HepG2 (cell line): ENCODE results near the gene FAM219B. TPM values are rescaled to one million over a fixed set of nuclear protein-coding genes. Genes with fewer than 3 reads are reported as not detected.
A peak's percentile ranks its signal among the peaks of the same experiment; 100 is the strongest.

Experiments
- ATAC-seq: fragments of 200-7000 bp; cut with Tn5 transposase; 3 replicates; pipeline ENCODE4 v1.9.1; 2020; ENCODE audit warnings: mild to moderate bottlenecking, moderate library complexity
- BruUV-seq: library from RNA; stranded (reverse); fragments of 400-500 nt; replicated peaks from 2 replicates; lab custom pipeline; 2021; lab: Mats Ljungman, UMichigan
- CTCF ChIA-PET: fragments of 300-600 bp; formaldehyde crosslinking; extraction: SDS; loops from one replicate; lab custom pipeline; 2021; ENCODE audit warnings: low total read pairs, inconsistent platforms, low intra/inter-chr PET ratio; lab: Yijun Ruan, JAX
- POLR2A ChIA-PET: fragments of 350-600 bp; sonication (Branson Sonifier 250); formaldehyde crosslinking; loops from one replicate; lab custom pipeline; 2020; ENCODE audit warnings: antibody characterized with exemption, inconsistent platforms; lab: Yijun Ruan, JAX
- DNase-seq: peaks from one replicate; pipeline ENCODE4 v3.0.0-alpha.2; 2015; ENCODE audit warnings: low spot score
- FAIRE-seq: peaks from 3 replicates; lab custom pipeline; 2011; peaks lifted over from hg19 to GRCh38; lab: Jason Lieb, UNC
- H2AFZ ChIP-seq: one replicate; pipeline ENCODE4 v1.6.1; 2011; ENCODE audit warnings: low read length, inconsistent platforms
- H3K27ac ChIP-seq: fragments of 300-600 bp; 3 replicates; pipeline ENCODE4 v1.8.0; 2011; ENCODE audit warnings: mixed run types, mild to moderate bottlenecking, mixed read lengths, low read length, inconsistent platforms; ENCODE audit not compliant: insufficient read depth; ENCODE audit errors: extremely low read length
- H3K27me3 ChIP-seq, 2 experiments: fragments of 200-600 bp in 1 of 2; 2 replicates in 1 of 2; 3 replicates in 1 of 2; pipeline versions ENCODE4 v1.6.0 to v1.8.0; 2011; ENCODE audit warnings: low read length in 2 of 2, mild to moderate bottlenecking in 2 of 2, moderate library complexity in 2 of 2, inconsistent platforms in 1 of 2; ENCODE audit not compliant: insufficient read depth in 2 of 2, control insufficient read depth in 1 of 2
- H3K36me3 ChIP-seq, 2 experiments: fragments of 200-600 bp in 1 of 2; replicated peaks in 1 of 2; 2 replicates in 1 of 2; 3 replicates in 1 of 2; pipeline versions ENCODE4 v1.5.1 to v1.8.0; 2011; ENCODE audit warnings: low read length in 2 of 2, inconsistent platforms in 1 of 2; ENCODE audit not compliant: insufficient read depth in 2 of 2, control insufficient read depth in 1 of 2
- H3K4me1 ChIP-seq: 2 replicates; pipeline ENCODE4 v1.5.1; 2012; ENCODE audit warnings: low read length, inconsistent platforms; ENCODE audit not compliant: insufficient read depth
- H3K4me2 ChIP-seq: 2 replicates; pipeline ENCODE4 v1.6.0; 2011; ENCODE audit warnings: low read depth, low read length, inconsistent platforms
- H3K4me3 ChIP-seq, 3 experiments: fragments of 200-600 bp in 1 of 3; sonication (generic), shearing (Covaris generic) in 1 of 3; replicated peaks in 1 of 3; 2 replicates each; pipeline ENCODE4 v1.5.1; 2011 to 2016; ENCODE audit warnings: low read length in 3 of 3, inconsistent platforms in 2 of 3, low read depth in 2 of 3, mild to moderate bottlenecking in 2 of 3, control low read depth in 1 of 3, mixed read lengths in 1 of 3; ENCODE audit not compliant: insufficient read depth in 1 of 3
- H3K79me2 ChIP-seq: one replicate; pipeline ENCODE4 v1.6.1; 2011; ENCODE audit warnings: low read length, inconsistent platforms; ENCODE audit not compliant: insufficient read depth
- H3K9ac ChIP-seq: 2 replicates; pipeline ENCODE4 v1.6.0; 2011; ENCODE audit warnings: mild to moderate bottlenecking, low read depth, low read length, inconsistent platforms; ENCODE audit not compliant: insufficient read depth
- H3K9me3 ChIP-seq: 2 replicates; pipeline ENCODE4 v1.5.1; 2012; ENCODE audit warnings: mild to moderate bottlenecking, low read length
- H4K20me1 ChIP-seq: 2 replicates; pipeline ENCODE4 v1.6.0; 2011; ENCODE audit warnings: inconsistent platforms, mild to moderate bottlenecking, low read length, moderate library complexity; ENCODE audit not compliant: insufficient read depth
- HOXA3 ChIP-seq: sonication (generic); formaldehyde crosslinking; IDR thresholded peaks from 2 replicates; pipeline ENCODE4 v1.5.0; 2020; ENCODE audit warnings: missing genetic modification reagents
- IRF2 ChIP-seq: IDR thresholded peaks from 2 replicates; pipeline ENCODE4 v1.6.1; 2018; ENCODE audit warnings: missing genetic modification reagents, missing compliant biosample characterization
- PAWR ChIP-seq: sonication (generic); formaldehyde crosslinking; IDR thresholded peaks from 2 replicates; pipeline ENCODE4 v1.4.0; 2020; ENCODE audit warnings: missing genetic modification reagents, mild to moderate bottlenecking, borderline replicate concordance
- SATB2 ChIP-seq: sonication (generic); formaldehyde crosslinking; IDR thresholded peaks from 2 replicates; pipeline ENCODE4 v1.5.0; 2020; ENCODE audit warnings: missing genetic modification reagents
- SOX5 ChIP-seq: IDR thresholded peaks from 2 replicates; pipeline ENCODE4 v1.6.1; 2016; ENCODE audit warnings: borderline replicate concordance
- TBX2 ChIP-seq: sonication (generic); formaldehyde crosslinking; IDR thresholded peaks from 2 replicates; pipeline ENCODE4 v1.5.0; 2020; ENCODE audit warnings: missing genetic modification reagents, mild to moderate bottlenecking, borderline replicate concordance
- TGIF2 ChIP-seq: IDR thresholded peaks from 2 replicates; pipeline ENCODE4 v1.6.1; 2016; ENCODE audit warnings: control low read depth, missing compliant biosample characterization
- THAP11 ChIP-seq: IDR thresholded peaks from 2 replicates; pipeline ENCODE4 v1.6.1; 2016; ENCODE audit warnings: missing biosample characterization, missing genetic modification reagents
- TRIM24 ChIP-seq: sonication (generic); formaldehyde crosslinking; IDR thresholded peaks from 2 replicates; pipeline ENCODE4 v1.8.0; 2022; ENCODE audit warnings: mild to moderate bottlenecking, missing genetic modification reagents
- U2AF1 ChIP-seq: fragments of 200-400 bp; formaldehyde crosslinking; optimal IDR thresholded peaks from 2 replicates; pipeline ENCODE3; 2017; ENCODE audit warnings: mild to moderate bottlenecking, low read depth, low read length
- WIZ ChIP-seq: sonication (generic); formaldehyde crosslinking; IDR thresholded peaks from 2 replicates; pipeline ENCODE4 v1.5.1; 2020; ENCODE audit warnings: mild to moderate bottlenecking, missing genetic modification reagents
- YY1 ChIP-seq: IDR thresholded peaks from 2 replicates; pipeline ENCODE4 v1.6.1; 2011; ENCODE audit warnings: low read length, low read depth, moderate library complexity, mild to moderate bottlenecking; ENCODE audit not compliant: insufficient read depth, insufficient replicate concordance
- ZFP36L1 ChIP-seq: sonication (generic); formaldehyde crosslinking; IDR thresholded peaks from 2 replicates; pipeline ENCODE4 v1.8.0; 2022; ENCODE audit warnings: mild to moderate bottlenecking, missing genetic modification reagents, moderate library complexity
- ZNF160 ChIP-seq: sonication (generic); formaldehyde crosslinking; IDR thresholded peaks from 2 replicates; pipeline ENCODE4 v1.8.0; 2022; ENCODE audit warnings: mild to moderate bottlenecking, inconsistent platforms, missing genetic modification reagents
- ZNF207 ChIP-seq: fragments of 450-650 bp; IDR thresholded peaks from 2 replicates; pipeline ENCODE4 v1.6.1; 2016; ENCODE audit warnings: antibody characterized with exemption, borderline replicate concordance
- ZNF230 ChIP-seq: sonication (generic); formaldehyde crosslinking; IDR thresholded peaks from 2 replicates; pipeline ENCODE4 v1.4.0; 2020; ENCODE audit warnings: mild to moderate bottlenecking, missing genetic modification reagents
- ZNF441 ChIP-seq: sonication (generic); formaldehyde crosslinking; IDR thresholded peaks from 2 replicates; pipeline ENCODE4 v1.7.0; 2021; ENCODE audit warnings: missing genetic modification reagents, borderline replicate concordance
- ZNF598 ChIP-seq: sonication (generic); formaldehyde crosslinking; IDR thresholded peaks from 2 replicates; pipeline ENCODE4 v1.5.1; 2020; ENCODE audit warnings: mild to moderate bottlenecking, missing genetic modification reagents, borderline replicate concordance
- ZNF749 ChIP-seq: sonication (generic); formaldehyde crosslinking; IDR thresholded peaks from 2 replicates; pipeline ENCODE4 v1.8.0; 2022; ENCODE audit warnings: mild to moderate bottlenecking, missing genetic modification reagents, moderate library complexity, borderline replicate concordance
- ZNF772 ChIP-seq: sonication (generic); formaldehyde crosslinking; IDR thresholded peaks from 2 replicates; pipeline ENCODE4 v1.5.0; 2020; ENCODE audit warnings: mild to moderate bottlenecking, missing genetic modification reagents
- WGBS: methylation state at CpG from one replicate; pipeline ENCODE4 v1.1.6; 2017; ENCODE audit warnings: low lambda C conversion rate; 5-methylcytosine and 5-hydroxymethylcytosine counted together
- in situ Hi-C: cut with HindIII; loops from 2 replicates; pipeline ENCODE4 v1.10.0; 2017; ENCODE audit warnings: low pct_unique_long_range_greater_than_20kb; ENCODE audit not compliant: extremely low pct_ligation_motif_present
- intact Hi-C: fragments of 100-400 bp; cut with micrococcal nuclease; formaldehyde crosslinking; loops from one replicate; pipeline ENCODE4 v1.10.0; 2022; ENCODE audit not compliant: unreplicated experiment
- polyA plus RNA-seq, 8 experiments: library from polyadenylated mRNA; depleted of rRNA in 3 of 8; stranded (reverse) in 7 of 8; unstranded in 1 of 8; fragments of >200 nt; fragmentation: Illumina TruSeq in 4 of 8; extraction: Trizol in 4 of 8; gene quantifications; 2 replicates each; pipeline versions ENCODE4 v1.2.1 to v1.2.3, GENCODE V29; 2011 to 2016; ENCODE audit warnings: low read depth in 4 of 8, missing spikeins in 1 of 8, mixed read lengths in 1 of 8; ENCODE audit not compliant: insufficient read depth in 1 of 8
- total RNA-seq, 5 experiments: library from RNA; depleted of rRNA; stranded (reverse); fragments of >200 nt; fragmentation: Illumina TruSeq; extraction: Trizol; gene quantifications; 2 replicates each; pipeline ENCODE4 v1.2.3, GENCODE V29; 2016; ENCODE audit warnings: low read depth in 1 of 5
- TF ChIP-seq, protein P1 (sequence below): sonication (generic); formaldehyde crosslinking; IDR thresholded peaks from 2 replicates; pipeline ENCODE4 v1.8.0; 2022; ENCODE audit warnings: mild to moderate bottlenecking, missing genetic modification reagents, moderate library complexity
- TF ChIP-seq, protein P2 (sequence below): sonication (generic); formaldehyde crosslinking; IDR thresholded peaks from 2 replicates; pipeline ENCODE4 v1.5.1; 2020; ENCODE audit warnings: missing genetic modification reagents, mild to moderate bottlenecking, borderline replicate concordance
- TF ChIP-seq, protein P3 (sequence below): sonication (generic); formaldehyde crosslinking; IDR thresholded peaks from 2 replicates; pipeline ENCODE4 v1.5.0; 2020; ENCODE audit warnings: missing genetic modification reagents

The FAM219B gene
- total and polyA plus RNA-seq, 2 of the 13 experiments (the other 11 are each of a cell fraction or from before 2014, with no cell fraction given): 36.6 to 50.2 TPM

DNA sequence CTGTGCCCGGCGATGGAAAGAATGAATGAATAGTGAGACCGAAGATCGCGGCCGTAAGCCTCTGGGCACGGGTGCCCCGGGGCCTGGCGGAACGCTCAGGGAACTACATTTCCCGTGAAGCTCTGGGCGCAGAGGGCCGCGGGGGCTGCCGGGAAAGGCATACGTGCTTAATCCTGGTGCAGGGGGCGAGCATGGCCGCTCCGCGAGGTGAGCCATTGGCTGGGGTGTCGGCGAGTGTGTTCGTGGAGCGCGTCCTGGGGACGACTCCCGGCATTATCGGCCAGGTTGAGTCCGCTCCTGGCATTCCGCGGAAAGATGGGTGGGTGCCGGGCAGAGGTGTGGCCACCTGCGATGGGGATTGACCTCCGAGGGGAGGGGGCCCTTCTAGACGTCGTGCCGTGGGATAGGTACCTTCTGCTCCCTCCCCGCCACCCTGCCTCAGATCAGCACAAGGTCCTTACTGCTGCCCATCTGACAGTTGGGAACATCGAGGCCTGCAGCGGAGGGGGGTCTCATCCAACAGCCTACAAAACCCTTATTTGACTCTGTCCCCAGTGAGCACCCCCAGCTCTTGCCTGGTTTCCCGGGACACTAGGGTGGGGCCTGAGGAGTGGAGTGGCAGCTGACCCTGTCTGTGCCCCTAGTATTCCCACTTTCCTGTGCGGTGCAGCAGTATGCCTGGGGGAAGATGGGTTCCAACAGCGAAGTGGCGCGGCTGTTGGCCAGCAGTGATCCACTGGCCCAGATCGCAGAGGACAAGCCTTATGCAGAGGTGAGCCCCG, 16.6 kb downstream of the FAM219B start, which contains the start of gene MPI:
MPI (plus strand) TSS at position 160 of the 782 bp plus-strand sequence; CDS start at position 192, 32 bp downstream.
- Histone ChIP-seq H3K4me3 (peak within 1 kb of the TSS; percentile 73 to 99 (median 94)), H3K4me2 (peak within 1 kb of the TSS; percentile 84), H3K9ac (peak within 1 kb of the TSS; percentile 95), H3K79me2 (peaks cover 11% of the 10 kb centered on the region), H3K27ac (peak within 1 kb of the TSS; percentile 70), H2AFZ (peak within 1 kb of the TSS; percentile 78), H3K27me3 (no peaks in the 10 kb centered on the region; a peak in 1 of 5 replicates), H4K20me1 (no peaks in the 10 kb centered on the region; the same call in 1 of the 2 replicates), H3K36me3 (peaks cover 11 to 15% of the 10 kb centered on the region in 2 experiments; a peak in 4 of 5 replicates), H3K9me3 (no peaks in the 10 kb centered on the region), H3K4me1 (peaks cover 31% of the 10 kb centered on the region)
- DNase-seq (peak; percentile 75), ATAC-seq (peak; percentile 96), FAIRE-seq (peak; percentile 32)
- CTCF ChIA-PET: no interaction called here
- TSS peak; percentile 84 for BruUV-seq
- WGBS: 0% methylated on average over 7 of the region's 47 CpGs
- in situ Hi-C loops: no loop called here
- POLR2A ChIA-PET: interaction anchor here (1.0 to 3.3 kb wide), 9 partner anchors 8 to 71 kb away, joined by 3 to 23 read pairs (median 4); partner anchors contain the start of genes FAM219B and SCAMP2
- intact Hi-C loops: no loop called here
- TF ChIP-seq TBX2 (CRISPR knock-in tag) (peak; percentile 75), ZNF598 (peak; percentile 22; the same call in 1 of the 2 replicates), TGIF2 (CRISPR knock-in tag) (no peak), ZNF772 (CRISPR knock-in tag) (peak; percentile 91), ZNF160 (CRISPR knock-in tag) (peak; percentile 93; the same call in 1 of the 2 replicates), HOXA3 (peak; percentile 88), WIZ (CRISPR knock-in tag) (no peak), SATB2 (CRISPR knock-in tag) (peak; percentile 77; the same call in 1 of the 2 replicates), ZNF230 (CRISPR knock-in tag) (0 out of 2 replicates have a peak, but pooled peaks have one; percentile 85), TRIM24 (CRISPR knock-in tag) (no peak), SOX5 (CRISPR knock-in tag) (no peak; the same call in 1 of the 2 replicates), PAWR (CRISPR knock-in tag) (no peak), ZNF441 (CRISPR knock-in tag) (peak; percentile 56; the same call in 1 of the 2 replicates), YY1 (peak; percentile 95), IRF2 (CRISPR knock-in tag) (peak; percentile 91), ZNF207 (no peak), ZNF749 (CRISPR knock-in tag) (no peak), U2AF1 (peak; percentile 42), THAP11 (CRISPR knock-in tag) (peak; percentile 100), ZFP36L1 (no peak)
- TF ChIP-seq, protein P1, sequence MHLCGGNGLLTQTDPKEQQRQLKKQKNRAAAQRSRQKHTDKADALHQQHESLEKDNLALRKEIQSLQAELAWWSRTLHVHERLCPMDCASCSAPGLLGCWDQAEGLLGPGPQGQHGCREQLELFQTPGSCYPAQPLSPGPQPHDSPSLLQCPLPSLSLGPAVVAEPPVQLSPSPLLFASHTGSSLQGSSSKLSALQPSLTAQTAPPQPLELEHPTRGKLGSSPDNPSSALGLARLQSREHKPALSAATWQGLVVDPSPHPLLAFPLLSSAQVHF (CRISPR knock-in tag): 0 out of 2 replicates have a peak, but pooled peaks have one; percentile 37
- TF ChIP-seq, protein P2, sequence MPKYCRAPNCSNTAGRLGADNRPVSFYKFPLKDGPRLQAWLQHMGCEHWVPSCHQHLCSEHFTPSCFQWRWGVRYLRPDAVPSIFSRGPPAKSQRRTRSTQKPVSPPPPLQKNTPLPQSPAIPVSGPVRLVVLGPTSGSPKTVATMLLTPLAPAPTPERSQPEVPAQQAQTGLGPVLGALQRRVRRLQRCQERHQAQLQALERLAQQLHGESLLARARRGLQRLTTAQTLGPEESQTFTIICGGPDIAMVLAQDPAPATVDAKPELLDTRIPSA (CRISPR knock-in tag): peak; percentile 82; the same call in 1 of the 2 replicates
- TF ChIP-seq, protein P3, sequence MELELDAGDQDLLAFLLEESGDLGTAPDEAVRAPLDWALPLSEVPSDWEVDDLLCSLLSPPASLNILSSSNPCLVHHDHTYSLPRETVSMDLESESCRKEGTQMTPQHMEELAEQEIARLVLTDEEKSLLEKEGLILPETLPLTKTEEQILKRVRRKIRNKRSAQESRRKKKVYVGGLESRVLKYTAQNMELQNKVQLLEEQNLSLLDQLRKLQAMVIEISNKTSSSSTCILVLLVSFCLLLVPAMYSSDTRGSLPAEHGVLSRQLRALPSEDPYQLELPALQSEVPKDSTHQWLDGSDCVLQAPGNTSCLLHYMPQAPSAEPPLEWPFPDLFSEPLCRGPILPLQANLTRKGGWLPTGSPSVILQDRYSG (CRISPR knock-in tag): no peak
